Tibial nerve (tissue), 4 donors: ENCODE measurements around the gene CALM1. TPM values are rescaled to one million over a fixed set of nuclear protein-coding genes. Genes with fewer than 3 reads are reported as not detected.
A peak's percentile ranks its signal among the peaks of the same experiment; 100 is the strongest.
"Not testable (repeated sequence)": the region's sequence is repeated elsewhere in the genome, so short reads cannot be mapped to it uniquely, and the experiment has no call there.

ENCODE experiments used
- DNase-seq, 2 donors: peaks; one replicate each; pipeline ENCODE4 v3.0.0-alpha.2; 2019; ENCODE audit warnings: low spot score in 2 of 2
- H3K27ac ChIP-seq, 4 donors: fragments of 200-600 bp; sonication (generic) in 3 of 4; one replicate each; pipeline ENCODE4 v1.5.1; 2017 to 2019; ENCODE audit warnings: mild to moderate bottlenecking in 1 of 4
- H3K27me3 ChIP-seq, 2 donors: fragments of 200-600 bp; sonication (generic) in 1 of 2; one replicate each; pipeline versions ENCODE4 v1.5.1 to v1.6.0; 2017 to 2019
- H3K36me3 ChIP-seq, 3 donors: fragments of 200-600 bp; sonication (generic); one replicate each; pipeline ENCODE4 v1.5.1; 2018 to 2019
- H3K4me1 ChIP-seq, 4 donors: fragments of 200-600 bp; sonication (generic) in 3 of 4; one replicate each; pipeline ENCODE4 v1.5.1; 2017 to 2019
- H3K4me3 ChIP-seq, 4 donors: fragments of 200-600 bp; sonication (generic) in 3 of 4; one replicate each; pipeline ENCODE4 v1.5.1; 2017 to 2019; ENCODE audit warnings: mild to moderate bottlenecking in 1 of 4, moderate library complexity in 1 of 4
- H3K9me3 ChIP-seq, 4 donors: fragments of 200-600 bp; sonication (generic) in 3 of 4; one replicate each; pipeline ENCODE4 v1.5.1; 2017 to 2019
- EP300 ChIP-seq, 2 donors: sonication (generic); formaldehyde crosslinking; IDR thresholded peaks; one replicate each; pipeline ENCODE4 v1.6.1; 2017; ENCODE audit warnings: antibody characterized with exemption in 2 of 2, mild to moderate bottlenecking in 1 of 2
- POLR2A ChIP-seq, 2 donors: fragments of 450-650 bp; IDR thresholded peaks; one replicate each; pipeline ENCODE4 v1.6.1; 2017; ENCODE audit warnings: antibody characterized with exemption in 2 of 2, mild to moderate bottlenecking in 2 of 2, moderate library complexity in 2 of 2
- WGBS, 2 donors: methylation state at CpG; one replicate each; pipeline ENCODE4 v1.1.5; 2018; 5-methylcytosine and 5-hydroxymethylcytosine counted together
- total RNA-seq, 4 donors: library from RNA; depleted of rRNA; stranded (reverse); fragments of >200 nt; gene quantifications; one replicate each; pipeline ENCODE4 v1.1.0, GENCODE V29; 2016
- TF ChIP-seq, protein P1 (sequence below), 5 experiments: fragments of 200-600 bp in 3 of 5; fragments of 450-650 bp in 2 of 5; sonication (generic) in 3 of 5; IDR thresholded peaks; one replicate each; pipeline ENCODE4 v1.5.1; 2016 to 2019; ENCODE audit warnings: antibody characterized with exemption in 5 of 5, mild to moderate bottlenecking in 3 of 5, moderate library complexity in 2 of 5

Gene CALM1
- total RNA-seq, 4 donors from 2014 or later: 117 to 209 (median 165) TPM

DNA sequence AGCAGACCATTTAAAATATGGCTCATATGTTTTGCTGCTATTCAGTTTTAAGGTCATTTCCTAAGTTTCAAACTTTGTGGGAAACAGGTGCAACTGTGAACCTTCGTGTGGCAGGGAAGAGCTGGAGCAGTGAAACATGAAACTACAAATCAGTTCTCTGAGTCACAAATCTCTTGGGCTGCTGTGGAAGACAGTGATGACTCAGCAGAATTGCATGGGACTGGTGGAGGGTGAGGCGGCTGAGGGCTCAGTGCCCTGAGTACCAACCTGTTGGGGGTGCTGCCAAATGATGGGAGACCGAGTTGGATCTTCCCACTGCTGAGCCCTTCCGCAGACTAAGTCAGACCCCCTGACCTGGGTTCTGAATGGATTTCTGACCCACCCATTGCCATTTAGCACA lies 8.4 kb upstream of the CALM1 start:
- Histone ChIP-seq H3K27ac (no peak overlapping the region), H3K9me3 (no peaks in the 10 kb centered on the region), H3K4me3 (no peak overlapping the region), H3K27me3 (no peaks in the 10 kb centered on the region), H3K4me1 (peaks cover 0 to 16% (median 11%) of the 10 kb centered on the region in 4 donors), H3K36me3 (no peaks in the 10 kb centered on the region)
- no peak for DNase-seq
- TF ChIP-seq, protein P1, sequence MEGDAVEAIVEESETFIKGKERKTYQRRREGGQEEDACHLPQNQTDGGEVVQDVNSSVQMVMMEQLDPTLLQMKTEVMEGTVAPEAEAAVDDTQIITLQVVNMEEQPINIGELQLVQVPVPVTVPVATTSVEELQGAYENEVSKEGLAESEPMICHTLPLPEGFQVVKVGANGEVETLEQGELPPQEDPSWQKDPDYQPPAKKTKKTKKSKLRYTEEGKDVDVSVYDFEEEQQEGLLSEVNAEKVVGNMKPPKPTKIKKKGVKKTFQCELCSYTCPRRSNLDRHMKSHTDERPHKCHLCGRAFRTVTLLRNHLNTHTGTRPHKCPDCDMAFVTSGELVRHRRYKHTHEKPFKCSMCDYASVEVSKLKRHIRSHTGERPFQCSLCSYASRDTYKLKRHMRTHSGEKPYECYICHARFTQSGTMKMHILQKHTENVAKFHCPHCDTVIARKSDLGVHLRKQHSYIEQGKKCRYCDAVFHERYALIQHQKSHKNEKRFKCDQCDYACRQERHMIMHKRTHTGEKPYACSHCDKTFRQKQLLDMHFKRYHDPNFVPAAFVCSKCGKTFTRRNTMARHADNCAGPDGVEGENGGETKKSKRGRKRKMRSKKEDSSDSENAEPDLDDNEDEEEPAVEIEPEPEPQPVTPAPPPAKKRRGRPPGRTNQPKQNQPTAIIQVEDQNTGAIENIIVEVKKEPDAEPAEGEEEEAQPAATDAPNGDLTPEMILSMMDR (IDR thresholded peaks at IDR 0.05): no peak
- TF ChIP-seq EP300 (IDR thresholded peaks at IDR 0.05): no peak
- no peak for TF ChIP-seq POLR2A (IDR thresholded peaks at IDR 0.05)
- WGBS, 2 donors: 59 to 66% methylated on average over 4 of the region's 4 CpGs

DNA sequence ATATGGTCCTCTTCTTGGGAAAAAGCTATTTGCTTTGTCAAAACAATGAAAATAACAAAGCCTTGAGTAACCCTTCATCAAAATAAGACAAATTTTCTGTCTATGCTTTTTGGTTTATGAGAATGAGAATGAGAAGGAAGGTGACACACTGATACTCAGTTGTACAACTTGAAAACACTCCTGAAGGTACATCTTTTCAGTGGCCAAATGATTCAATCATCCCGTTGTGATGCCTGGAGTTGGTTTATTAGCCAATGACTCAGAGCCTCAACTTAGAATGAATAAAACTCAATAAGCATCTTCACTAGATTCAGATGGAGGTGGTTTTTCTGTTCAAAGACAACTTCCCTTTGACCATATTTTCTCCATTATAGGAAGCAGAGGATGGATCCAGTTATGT lies 7.8 kb upstream of the CALM1 start:
- H3K27me3 ChIP-seq: no peaks in the 10 kb centered on the region
- DNase-seq: no peak
- 71 to 81% methylated on average over 1 of the region's 1 CpG for WGBS, 2 donors
- H3K36me3 ChIP-seq: no peaks in the 10 kb centered on the region
- peaks cover 0 to 15% (median 11%) of the 10 kb centered on the region in 4 donors for H3K4me1 ChIP-seq
- H3K9me3 ChIP-seq: no peaks in the 10 kb centered on the region
- H3K27ac ChIP-seq: no peak overlapping the region
- no peak overlapping the region for H3K4me3 ChIP-seq
- TF ChIP-seq, protein P1 (IDR thresholded peaks at IDR 0.05): no peak
- TF ChIP-seq POLR2A (IDR thresholded peaks at IDR 0.05) (no peak), EP300 (IDR thresholded peaks at IDR 0.05) (no peak)

DNA sequence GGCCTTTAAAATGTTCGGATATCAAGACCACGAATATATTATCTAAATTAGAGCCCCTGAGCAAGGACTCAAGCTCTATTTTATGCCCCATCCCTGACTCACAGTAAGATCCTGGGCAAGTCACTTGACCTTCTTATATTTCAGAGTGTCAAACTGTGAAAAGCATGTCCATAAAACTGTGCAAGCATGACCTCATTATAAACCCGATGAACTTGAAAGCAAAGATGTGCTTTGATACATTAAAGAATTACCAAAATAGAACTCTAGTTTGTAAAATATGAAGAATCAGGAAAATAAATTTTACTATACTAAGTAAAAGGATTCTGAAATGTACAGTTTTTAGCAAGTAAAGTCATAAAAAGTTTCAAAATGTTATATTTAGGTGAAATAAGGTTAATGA lies 2.9 kb upstream of the CALM1 start:
- Histone ChIP-seq H3K27ac (no peak overlapping the region), H3K9me3 (no peaks in the 10 kb centered on the region), H3K4me3 (no peak overlapping the region), H3K4me1 (peaks cover 0 to 14% (median 2%) of the 10 kb centered on the region in 4 donors), H3K27me3 (no peaks in the 10 kb centered on the region), H3K36me3 (no peaks in the 10 kb centered on the region)
- WGBS, 2 donors: 70 to 72% methylated on average over 3 of the region's 3 CpGs
- DNase-seq: no peak
- TF ChIP-seq, protein P1 (IDR thresholded peaks at IDR 0.05): no peak
- TF ChIP-seq EP300 (IDR thresholded peaks at IDR 0.05) (no peak), POLR2A (IDR thresholded peaks at IDR 0.05) (no peak)

DNA sequence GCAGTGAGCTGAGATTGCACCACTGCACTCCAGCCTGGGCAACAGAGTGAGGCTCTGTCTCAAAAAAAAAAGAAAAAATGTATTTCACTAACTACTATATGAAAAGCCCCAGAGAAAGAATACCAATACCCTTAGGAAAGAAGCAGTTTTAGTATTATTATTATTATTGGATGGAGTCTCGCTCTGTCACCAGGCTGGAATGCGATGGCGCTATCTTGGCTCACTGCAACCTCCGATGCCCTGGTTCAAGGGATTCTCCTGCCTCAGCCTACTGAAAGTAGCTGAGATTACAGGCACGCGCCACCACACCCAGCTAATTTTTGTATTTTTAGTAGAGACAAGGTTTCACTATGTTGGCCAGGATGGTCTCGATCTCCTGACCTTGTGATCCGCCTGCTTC lies 2.0 kb upstream of the CALM1 start:
- not testable (repeated sequence) for H3K27me3 ChIP-seq, DNase-seq, H3K36me3 ChIP-seq, H3K9me3 ChIP-seq, H3K4me3 ChIP-seq, H3K27ac ChIP-seq
- peaks cover 0 to 22% (median 9%) of the 10 kb centered on the region in 4 donors for H3K4me1 ChIP-seq
- 94 to 95% methylated on average over 8 of the region's 8 CpGs for WGBS, 2 donors

DNA sequence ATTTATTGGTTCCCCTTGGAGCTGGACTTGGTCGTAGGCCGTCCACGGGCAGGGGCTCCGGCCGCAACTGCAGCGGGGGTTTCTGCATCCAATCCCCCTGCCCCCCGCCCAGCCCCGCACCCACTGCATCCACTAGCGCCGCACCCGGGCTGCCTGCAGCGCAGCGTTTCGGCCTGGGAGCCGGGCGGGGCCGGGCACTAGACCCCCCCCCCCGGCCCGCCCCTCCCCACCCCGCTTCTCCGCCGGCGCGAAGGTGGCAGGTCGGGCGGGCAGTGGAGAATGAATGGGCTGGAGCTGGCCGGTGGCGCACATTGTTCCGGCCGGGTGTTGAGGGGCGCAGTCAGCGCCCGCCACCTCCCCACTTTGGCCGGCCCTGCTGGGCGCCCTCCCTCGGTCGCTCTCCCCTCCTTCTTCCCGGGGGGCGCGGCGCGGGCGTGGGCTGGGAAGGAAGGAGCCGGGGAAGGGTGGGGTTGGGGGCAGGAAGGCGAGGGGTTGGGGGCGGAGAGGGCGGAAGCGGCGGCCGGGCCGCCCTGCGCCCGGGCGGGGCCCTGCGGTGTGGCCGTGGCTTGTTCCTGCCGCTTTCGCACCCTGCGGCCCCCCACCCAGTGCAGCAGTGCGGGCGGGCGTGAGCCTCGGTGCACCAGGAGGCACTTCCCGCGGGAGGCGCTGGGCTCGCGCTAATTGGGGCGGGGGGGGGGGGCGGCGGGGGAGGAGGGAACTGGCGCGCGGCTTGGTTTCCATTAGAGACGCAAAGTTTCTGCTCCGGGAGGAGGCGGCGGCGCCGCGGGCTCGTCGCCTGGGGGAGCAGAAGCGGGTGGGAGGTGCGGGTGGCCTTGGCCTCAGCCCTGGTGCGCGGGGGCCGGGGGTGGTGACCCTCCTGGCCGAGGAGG lies 841 bp downstream of the CALM1 start:
- TF ChIP-seq, protein P1 (IDR thresholded peaks at IDR 0.05): peak in 1 of 5 experiments; percentile 14
- no peak for TF ChIP-seq POLR2A (IDR thresholded peaks at IDR 0.05)
- TF ChIP-seq EP300 (IDR thresholded peaks at IDR 0.05): no peak
- 0 to 1% methylated on average over 7 to 31 of the region's 89 CpGs for WGBS, 2 donors
- Histone ChIP-seq H3K27me3 (no peaks in the 10 kb centered on the region), H3K4me1 (peaks cover 0 to 51% (median 21%) of the 10 kb centered on the region in 4 donors), H3K4me3 (peak overlapping the region; percentile 64 to 94 (median 81)), H3K27ac (peak overlapping the region; percentile 92 to 97 (median 92)), H3K9me3 (no peaks in the 10 kb centered on the region), H3K36me3 (peaks cover 0 to 17% (median 13%) of the 10 kb centered on the region in 3 donors)
- peak in 1 of 2 donors; percentile 15 for DNase-seq
